Activated CD8-positive, alpha-beta memory T cell treated with anti-CD3 and anti-CD28 coated beads for 1 hour (primary cell): Measurements from ENCODE around the gene NECTIN1.

ENCODE experiments used
- DNase-seq, 2 donors: peaks; one replicate each; pipeline ENCODE4 v3.0.0-alpha.2; 2020; ENCODE audit warnings: low read depth in 1 of 2; ENCODE audit errors: extremely low read depth in 1 of 2

Gene NECTIN1

DNA sequence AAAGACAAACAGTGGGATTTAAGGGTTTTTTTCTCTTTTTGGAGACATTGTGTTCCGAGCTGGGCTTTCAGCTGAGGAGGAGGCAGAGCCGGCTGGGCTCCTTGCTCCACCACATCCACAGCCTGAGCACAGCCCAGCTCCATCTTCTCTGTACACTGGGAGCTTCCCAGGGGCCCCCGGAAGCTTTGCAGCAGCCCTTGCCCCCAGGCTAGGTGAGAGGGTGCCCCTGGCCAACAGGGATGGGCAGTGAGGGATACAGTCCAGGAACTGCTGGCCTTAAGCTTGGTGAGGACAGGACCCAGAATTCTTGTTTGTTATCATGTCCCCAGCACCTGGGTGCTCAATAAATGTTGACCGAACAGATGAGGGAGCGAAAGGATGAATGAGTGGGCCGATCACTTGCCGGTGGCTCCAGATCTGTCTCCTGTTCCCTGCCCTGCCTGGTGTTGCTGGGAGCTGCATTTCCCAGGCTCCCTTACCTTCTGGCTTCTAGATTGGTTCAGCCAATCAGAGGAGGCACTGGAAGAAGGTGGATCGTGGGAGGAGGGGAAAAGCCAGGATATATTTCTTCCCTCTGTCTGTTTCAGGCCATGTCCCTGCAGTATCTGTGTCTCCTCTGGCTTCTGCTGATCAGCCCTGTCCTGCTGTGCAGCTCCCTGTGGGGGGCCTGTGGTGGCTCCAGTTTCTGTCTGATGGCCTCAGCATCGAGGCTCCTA lies 26.5 kb upstream of the NECTIN1 start:
- no peak for DNase-seq

GRCh38 chr11:119754656-119755355 lies 25.8 kb upstream of the NECTIN1 start:
- no peak for DNase-seq

DNA sequence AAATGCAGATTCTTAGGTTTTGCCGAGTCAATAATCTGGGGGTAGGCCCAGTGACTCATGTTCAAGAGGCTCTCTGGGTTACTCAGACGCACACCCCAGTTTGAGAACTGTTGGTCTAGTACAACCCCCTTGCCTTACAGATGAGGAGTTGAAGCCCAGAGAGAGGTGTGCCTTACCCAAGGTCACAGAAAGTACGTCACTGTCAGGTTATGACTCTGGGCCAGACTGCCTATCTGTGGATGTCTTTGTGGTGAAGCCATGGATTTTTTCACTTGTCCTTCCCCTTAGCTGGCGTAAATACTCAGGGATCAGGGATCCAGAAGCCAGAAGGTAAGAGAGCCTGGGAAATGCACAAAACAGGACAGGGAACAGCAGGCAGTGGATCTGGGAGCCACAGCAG lies 25.2 kb upstream of the NECTIN1 start:
- no peak for DNase-seq

GRCh38 chr11:119752946-119753345 lies 23.9 kb upstream of the NECTIN1 start:
- DNase-seq = no peak

GRCh38 chr11:119752345-119752871 lies 23.4 kb upstream of the NECTIN1 start:
- DNase-seq = no peak

DNA sequence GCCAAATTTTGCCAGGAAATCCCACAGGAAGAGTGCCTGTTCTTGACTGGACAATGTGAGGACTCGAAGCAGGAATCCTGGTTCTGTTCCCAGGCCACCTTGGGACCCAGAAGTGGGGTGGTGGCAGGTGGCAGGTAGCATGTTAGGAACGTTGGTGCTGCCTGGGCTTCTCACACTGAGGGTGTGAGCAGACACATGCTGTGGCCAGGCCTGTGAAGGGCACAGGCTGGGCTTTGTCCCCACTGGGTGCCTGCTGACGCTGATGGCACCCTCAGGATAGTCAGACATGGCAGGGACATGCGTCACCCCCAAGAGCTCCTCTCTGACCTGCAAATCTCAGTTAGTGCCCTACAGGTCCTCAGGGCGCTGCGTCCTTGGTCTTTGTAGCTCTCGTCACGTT lies 21.1 kb upstream of the NECTIN1 start:
- no peak for DNase-seq

- no peak for DNase-seq
Observed at GRCh38 chr11:119749006-119749565, 20.1 kb upstream of the NECTIN1 start.

DNA sequence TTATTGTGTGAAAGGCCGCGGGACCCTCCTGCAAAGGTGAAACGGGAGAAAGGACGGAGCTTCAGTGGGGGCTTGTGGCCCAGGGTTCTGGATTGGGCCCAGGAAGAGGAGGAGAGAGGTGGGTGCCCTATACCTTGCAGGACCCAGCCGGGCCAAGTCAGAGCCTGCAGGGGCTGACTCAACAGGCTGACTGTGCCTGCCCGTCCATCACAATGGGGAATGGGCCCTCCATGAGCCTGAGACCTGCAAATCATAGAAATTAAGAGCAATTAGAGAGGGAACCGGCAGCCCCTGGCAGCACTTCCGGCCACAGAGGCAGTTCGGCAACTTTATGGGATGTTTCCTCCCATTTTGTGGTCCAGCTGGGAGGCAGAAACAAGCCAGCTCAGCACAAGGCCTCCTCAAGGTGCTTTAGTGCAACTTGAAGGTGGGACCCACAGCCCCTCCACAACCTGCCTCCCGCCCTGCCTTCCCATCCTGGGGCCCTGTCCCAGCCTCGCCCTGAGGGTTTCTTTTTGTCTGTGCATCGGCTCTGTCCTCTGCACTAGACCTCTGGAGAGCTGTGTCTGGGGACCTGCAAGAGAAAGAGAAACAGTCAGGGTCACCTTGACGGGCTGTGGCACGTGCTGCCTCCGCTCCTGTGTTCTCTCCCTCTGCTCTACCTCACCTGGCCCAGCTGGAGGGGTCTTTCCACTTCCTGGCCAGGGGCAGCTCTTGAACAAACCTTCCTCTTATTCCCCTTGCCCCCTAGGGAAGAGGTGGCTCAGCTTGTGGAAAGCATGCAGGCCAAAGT lies 19.1 kb upstream of the NECTIN1 start:
- no peak for DNase-seq

GRCh38 chr11:119745776-119746535 lies 17.0 kb upstream of the NECTIN1 start:
- no peak for DNase-seq

- no peak for DNase-seq
Observed at GRCh38 chr11:119745112-119745511, 16.1 kb upstream of the NECTIN1 start.

GRCh38 chr11:119744577-119744976 lies 15.6 kb upstream of the NECTIN1 start:
- no peak for DNase-seq

DNA sequence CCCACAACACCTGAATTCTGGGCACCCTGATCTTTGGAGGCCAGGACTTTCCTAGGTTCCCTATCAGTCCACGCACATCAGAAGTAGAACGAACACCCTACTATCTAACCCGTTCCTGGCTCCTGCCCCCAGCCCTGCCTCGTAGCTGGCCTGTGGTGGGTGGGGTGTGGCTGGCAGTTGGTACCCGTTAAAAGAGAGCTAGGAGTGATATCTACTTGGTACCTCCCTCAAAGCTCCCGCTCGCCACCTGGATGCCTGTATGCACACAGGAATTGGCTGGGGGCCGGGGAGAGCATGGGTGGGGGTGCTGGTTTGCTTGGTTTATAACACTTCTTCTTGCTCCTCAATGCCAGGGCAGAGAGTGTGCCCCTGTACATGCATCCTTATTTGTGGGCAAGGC lies 14.0 kb upstream of the NECTIN1 start:
- DNase-seq = no peak

DNA sequence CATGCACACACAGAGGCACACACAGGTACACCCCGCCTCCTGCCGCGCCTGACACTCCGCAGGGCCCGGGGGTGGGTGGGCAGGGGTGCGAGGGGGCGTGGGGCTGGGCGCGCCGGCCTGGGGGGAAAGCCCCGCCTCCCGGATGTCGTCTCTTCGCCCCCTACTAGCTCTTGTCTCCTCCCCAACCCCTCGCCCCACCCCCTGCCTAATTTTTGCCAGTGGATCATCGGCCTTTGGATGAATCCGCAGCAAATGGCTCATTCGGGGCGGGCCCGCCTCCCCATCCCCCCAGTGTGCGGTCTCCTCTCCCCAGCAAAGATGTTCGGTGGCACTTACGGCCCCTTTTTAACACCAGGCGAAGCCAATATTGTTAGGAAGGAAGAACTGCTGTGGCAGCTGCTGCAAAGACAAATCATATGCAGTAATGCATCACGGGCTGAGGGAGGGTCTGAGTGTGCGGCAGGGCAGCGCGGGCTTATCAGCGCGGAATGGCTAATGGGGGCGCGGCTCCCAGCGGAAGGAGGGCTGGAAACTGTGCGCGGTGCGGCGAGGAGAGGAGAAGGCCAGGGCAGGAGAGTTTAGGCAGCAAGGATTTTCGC lies 13.4 kb upstream of the NECTIN1 start:
- no peak for DNase-seq

- DNase-seq = peak in 1 of 2 donors; percentile 51
Observed at GRCh38 chr11:119741369-119742262, 12.6 kb upstream of the NECTIN1 start.

GRCh38 chr11:119739975-119740374 lies 11.0 kb upstream of the NECTIN1 start:
- DNase-seq = no peak

DNA sequence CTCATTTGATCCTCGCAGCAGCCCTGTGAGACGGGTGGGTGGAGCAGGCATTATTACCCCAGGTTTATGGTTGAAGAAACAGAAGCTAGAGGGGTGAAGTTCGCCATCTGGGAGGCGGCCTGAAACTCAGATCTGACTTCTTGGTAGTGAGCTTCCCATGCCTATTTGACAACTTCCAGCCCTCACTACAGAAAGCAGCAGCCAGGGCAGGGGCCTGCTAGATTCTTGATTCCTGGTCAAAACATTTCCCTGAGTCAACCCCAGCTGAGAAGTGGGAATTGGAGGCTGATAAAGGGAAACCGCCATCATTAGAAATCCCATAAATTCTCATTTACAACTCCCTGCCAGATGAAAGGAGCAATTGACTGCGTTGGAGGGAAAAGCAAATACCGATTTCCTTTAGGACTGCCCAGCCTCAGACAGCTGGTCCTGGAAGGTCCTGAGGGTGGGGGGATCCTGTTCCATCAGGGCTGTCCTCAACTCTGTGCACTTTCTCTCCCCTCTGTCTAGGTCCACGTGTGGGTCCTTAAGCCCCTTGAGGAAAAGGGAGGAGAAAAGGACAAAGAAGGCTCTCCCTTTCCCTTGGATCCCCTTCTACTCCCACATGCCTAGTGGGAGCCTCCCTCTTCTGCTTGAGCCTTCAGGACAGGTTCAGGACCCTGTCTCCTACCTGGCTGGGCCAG lies 10.2 kb upstream of the NECTIN1 start:
- no peak for DNase-seq

DNA sequence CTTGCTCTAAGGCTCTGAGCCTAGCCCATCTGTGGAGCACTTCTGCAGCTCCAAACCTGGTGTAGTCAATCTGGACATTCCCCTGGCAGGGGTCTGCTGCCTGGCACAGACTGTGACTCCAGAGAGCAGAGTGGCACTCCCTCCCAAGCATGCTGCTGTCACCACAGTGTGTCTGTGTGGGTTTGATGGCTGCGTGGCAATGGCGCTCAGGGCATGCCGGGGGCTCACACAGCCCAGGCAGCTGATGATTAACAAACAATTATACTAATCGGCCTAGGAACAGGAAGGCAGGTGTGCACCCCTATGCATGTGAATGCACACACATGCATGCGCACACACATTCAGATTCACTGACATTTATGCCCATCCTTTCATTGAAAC lies 9.0 kb upstream of the NECTIN1 start:
- no peak for DNase-seq

DNA sequence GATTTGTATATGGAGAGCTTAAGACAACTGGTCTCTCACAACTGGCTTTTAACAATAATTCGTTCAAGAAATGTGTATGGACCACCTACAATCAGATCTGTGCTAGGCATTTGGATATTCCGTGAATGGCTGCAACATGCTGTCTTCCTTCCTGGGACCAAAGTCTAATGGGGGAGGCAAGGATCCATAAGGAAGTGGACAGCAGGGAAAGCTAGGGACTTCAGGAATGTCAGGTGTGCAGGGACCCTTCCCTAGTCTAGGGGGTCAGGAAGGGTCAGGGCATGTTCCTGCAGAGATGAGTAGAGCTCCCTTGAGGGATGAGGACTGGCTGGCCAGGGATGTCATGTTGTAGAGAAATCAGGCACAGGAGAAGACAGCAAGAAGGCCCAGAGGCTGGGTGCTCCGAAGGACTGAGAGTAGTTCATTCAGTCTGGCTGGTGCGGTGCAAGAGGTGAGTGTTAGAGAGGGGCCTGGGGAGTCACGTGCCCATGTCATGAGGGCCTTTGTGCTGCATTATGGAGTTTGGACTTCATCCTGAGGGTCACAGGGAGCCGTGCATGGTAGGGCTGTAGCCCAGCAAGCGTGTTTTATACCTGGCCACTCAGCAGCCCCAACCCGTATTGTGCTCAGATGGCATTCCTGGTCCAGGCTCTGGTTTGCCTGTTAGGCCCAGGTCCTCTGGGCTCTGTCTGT lies 8.5 kb upstream of the NECTIN1 start:
- DNase-seq = no peak
